GM19397 (cell line): ENCODE results near the gene EDN2.

Experiments
- ATAC-seq: cut with Tn5 transposase; IDR thresholded peaks from one replicate; pipeline ENCODE4 v1.9.1; 2021; ENCODE audit warnings: mild to moderate bottlenecking, moderate library complexity; ENCODE audit not compliant: unreplicated experiment

The EDN2 gene

DNA sequence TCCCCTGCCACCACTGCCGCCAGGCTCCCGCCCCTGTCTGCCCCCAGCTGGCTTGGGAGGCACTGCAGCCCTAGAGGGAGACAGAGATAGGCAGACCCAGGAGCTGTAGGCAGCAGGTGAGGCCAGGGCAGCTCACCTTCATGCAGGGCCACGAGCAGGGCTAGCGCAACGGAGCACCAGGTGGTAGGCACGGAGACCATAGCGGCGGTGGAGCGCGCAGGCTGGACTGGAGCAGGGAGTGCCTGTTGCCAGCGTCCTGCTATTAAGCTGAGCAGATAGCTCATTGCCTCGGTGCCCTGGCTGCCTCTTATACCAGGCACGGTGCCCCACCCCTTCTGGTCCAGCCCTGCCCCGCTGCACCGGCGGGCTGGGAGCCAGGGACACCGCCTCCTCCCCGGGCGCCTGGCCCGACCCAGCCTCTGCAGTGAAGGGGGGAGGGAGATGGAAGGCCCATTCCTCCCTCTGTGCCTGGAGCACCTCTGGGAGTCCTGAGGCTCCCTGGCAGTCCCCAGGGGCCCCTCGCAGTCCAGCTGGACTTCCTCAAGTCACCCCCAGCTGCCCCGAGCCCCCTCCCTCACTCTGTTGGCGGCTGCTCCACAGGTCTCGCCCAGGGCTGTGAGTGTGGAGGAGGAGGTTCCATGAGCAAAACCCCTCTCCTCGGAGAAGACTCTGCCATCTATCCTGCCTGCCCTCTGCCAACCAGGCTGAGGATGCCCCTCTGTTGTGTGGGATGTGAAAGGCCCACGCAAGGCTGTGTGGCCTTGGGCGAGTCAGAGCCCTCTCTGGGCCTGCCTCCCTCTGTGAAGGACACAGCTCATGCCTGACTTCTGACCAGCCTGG, at the start of gene EDN2:
EDN2 (minus strand) TSS at position 282 of the 840 bp plus-strand sequence; CDS start at position 200, 82 bp downstream.
- no peak for ATAC-seq

DNA sequence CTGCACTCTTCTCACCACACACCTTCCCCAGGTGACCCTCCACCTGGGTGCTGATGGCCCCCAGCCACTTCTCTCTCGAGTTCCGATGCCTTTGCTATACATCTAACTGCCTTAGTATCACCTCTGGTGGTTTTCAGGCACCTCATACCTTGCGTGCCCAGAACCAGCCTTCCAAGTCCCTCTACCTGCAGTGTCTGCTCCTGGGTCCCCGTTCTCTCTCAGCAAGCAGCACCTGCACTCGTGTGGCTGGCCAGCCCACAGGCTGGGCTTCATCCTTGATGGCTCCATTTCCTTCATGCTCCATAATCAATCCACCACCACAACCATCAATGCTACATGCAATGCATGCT, 49.2 kb upstream of the EDN2 start:
- ATAC-seq: no peak

DNA sequence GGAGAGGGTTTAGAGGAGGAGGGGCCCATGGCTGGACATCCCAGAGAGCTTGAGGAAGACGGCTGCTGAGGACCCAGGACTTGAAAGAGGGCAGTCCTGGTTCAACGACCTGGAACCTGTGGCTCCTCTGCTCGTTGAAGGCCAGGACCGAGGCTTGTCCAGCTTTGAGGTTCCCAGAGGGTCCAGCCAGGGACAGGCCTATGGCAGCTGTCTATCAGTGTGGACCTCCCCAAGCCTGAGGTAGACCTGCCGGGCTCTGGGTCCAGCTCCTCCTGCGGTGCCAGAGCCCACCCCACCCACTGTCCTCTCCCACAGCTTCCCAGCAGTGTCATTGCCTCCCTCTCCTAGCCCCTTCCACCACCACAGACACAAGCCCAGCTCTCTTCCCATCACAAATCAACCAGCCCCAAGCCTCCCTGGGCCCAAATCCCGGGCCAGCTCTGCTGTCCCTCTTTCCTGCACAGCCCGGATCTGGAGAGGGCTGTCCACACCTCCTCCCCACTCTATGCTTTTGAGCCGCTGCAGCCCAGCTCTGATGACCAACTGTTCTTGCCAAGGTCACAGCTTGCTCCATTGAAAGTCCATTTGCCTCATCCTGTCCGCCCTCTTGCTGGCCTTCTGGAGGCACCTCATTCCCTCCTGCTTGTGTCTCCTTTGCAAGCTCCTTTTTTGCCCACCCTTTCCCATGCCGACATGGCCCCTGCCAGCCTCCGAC, 48.7 kb upstream of the EDN2 start:
- ATAC-seq: no peak

DNA sequence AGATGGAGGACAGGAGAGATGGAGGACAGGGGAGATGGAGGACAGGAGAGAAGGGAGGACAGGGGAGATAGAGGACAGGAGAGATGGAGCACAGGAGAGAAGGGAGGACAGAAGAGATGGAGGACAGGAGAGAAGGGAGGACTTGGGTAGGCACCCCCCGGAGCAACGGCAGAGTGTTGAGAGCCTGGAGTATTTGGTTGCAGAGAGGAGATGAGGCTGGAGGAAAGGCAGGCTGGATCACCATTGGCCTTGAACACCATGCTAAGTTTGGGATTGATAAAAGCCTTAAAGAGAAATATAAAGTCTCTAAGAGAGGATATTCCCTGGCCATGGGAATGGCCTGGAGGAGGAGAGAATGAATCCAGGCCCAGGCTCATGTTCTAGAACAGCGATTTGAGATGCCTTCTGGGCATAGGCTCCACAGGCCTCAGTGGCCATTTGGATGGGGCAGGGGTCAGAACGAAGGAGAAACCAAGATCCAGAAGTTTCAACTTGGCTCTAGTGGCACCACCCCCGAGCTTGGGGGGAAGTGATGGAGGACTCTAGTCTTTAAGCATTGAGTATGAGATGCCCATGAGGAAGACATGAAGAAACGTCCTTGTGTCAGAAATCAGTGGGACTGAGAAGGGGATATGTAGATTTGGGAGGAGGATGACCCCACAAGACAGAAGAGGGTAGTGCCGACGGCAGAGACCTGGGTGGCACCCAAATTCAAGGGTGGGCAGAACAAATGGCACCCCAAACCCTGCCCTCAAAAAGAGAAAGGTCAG, 47.9 kb upstream of the EDN2 start:
- ATAC-seq: no peak

DNA sequence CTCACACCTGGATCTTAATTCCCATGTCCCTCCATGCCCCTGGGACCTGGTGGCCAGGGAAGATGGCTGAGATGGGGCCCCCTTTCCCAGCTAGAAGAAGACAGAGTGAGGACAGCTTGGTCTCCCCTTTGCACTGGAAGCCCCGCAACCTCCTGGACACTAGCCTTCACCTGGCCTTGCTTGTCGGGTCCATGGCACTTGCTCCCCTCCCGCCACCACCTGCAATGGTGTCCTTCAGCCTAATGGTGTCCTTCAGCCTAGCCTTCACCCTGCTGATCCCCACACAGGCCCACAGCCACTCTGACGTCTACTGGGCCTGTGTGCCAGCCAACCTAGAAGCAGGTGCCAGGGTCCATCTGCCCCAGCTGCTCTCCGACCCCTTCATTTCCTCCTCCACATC, 45.9 kb upstream of the EDN2 start:
- ATAC-seq: no peak

DNA sequence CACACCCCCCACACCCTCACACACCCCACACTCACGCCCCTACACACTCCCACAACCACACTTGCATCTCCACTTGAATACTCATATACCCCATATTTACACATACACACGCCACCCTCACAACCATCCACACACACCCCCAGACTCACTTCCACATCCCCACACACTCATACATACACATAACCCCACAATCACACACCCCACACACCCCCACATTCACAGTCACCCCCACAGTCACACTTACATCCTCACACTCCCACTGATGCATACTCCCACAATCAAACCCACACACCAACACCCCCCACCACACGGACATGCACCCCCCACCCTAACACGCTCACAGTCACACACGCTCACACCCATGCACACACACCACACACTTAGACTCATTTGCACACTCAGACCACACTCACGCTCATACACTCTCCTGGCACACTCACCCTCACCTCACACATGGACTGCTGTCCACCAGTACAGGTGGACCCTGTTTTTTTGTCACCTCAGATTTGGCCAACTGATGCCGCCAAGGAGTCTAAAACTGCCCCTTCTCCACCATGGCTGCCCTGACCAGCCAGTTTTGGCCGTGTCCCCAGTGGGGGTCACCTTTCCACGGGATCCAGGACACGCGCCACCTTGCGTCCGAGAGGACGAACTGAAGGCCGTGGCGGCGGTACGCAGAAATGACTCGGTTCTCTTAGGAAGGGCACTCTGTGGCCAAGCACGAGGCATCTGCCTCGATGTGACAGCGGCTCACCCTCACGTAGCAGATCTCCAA, 45.3 kb upstream of the EDN2 start:
- no peak for ATAC-seq

DNA sequence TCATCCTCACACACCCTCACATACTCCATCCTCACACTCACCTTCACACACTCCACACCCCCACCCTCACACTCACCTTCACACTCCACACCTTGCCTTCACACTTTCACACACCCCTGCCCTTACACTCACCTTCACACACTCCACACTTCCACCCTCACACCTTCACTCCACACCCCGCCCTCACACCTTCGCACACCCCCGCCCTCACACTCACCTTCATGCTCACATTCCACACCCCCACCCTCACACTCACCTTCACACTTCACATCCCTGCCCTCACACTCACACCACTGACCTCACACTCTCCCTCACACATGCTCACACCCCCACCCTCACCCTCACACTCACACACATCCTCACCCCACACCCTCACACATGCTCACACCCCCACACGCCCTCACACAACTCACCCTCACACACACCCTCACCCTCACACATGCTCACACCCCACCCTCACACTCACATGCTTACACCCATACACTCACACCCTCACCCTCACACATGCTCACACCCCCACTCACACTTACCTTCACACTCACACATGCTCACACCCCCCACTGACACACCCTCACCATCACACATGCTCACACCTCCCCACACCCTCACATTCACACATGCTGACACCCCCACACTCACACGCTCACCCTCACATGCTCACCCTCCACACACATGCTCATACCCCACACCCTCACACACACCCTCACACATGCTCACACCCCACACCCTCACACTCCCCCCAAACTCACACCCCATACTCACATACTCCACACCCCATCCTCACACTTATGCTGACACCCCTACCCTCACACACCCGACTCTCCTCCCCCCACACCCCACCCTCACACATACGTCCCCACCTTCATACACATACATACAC, 44.5 kb upstream of the EDN2 start:
- no peak for ATAC-seq

DNA sequence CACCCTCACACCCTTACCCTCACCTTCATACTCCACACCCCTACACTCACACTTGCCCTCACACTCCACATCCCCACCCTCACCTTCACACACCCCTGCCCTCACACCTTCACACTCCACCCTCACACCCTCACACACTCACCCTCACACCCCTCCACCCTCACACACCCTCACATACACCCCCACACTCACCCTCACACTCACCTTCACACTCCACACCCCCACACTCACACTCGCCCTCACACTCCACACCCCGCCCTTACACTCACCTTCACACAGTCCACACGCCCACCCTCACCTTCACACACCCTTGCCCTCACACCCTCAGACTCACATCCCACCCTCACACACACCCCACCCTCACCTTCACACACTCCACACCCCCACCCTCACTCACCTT, 43.6 kb upstream of the EDN2 start:
- ATAC-seq: no peak

DNA sequence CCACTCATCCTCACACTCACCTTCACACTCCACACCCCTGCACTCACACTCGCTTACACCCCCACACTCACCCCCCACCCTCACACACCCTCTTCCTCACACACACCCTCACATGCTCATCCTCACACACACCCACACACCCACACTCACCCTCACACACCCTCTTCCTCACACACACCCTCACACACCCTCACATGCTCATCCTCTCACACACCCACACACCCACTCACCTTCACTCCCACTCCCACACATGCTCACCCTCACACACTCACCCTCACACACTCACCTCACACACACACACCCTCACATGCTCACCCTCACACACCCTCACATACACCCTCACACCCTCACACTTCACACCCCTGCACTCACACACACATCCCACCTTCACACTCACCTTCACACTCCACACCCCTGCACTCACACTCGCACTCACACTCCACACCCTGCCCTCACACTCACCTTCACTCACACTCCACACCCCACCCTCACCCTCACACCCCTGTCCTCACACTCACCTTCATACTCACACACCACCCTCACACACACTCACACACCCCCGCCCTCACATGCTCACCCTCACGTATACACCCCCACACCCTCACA, 42.6 kb upstream of the EDN2 start:
- no peak for ATAC-seq

DNA sequence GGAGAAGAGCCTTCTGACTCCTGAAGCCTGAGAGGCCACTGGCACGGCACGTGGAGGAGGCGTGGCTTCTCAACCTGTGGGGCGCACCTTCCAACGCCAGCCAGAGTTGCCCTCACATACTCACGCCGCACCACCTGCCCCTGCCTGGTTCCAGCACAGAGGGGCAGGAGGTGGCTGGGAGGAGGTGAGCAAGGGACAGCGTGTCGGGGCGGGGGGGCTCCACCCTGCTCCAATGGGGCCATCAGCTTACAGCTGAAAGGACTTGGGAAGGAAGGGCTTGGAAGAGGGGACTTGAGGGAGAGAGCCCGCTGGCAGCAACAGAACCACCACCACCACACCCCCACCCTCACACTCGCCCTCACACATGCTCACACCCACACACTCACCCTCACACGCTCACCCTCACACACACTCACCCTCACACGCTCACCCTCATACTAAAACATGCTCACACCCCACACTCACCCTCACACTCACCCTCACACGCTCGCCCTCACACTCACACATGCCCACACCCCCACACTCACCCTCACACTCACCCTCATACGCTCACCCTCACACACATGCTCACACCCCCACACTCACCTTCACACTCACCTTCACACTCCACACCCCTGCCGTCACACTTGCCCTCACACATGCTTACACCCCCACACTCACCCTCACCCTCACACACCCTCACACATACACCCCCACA, 41.6 kb upstream of the EDN2 start:
- no peak for ATAC-seq

DNA sequence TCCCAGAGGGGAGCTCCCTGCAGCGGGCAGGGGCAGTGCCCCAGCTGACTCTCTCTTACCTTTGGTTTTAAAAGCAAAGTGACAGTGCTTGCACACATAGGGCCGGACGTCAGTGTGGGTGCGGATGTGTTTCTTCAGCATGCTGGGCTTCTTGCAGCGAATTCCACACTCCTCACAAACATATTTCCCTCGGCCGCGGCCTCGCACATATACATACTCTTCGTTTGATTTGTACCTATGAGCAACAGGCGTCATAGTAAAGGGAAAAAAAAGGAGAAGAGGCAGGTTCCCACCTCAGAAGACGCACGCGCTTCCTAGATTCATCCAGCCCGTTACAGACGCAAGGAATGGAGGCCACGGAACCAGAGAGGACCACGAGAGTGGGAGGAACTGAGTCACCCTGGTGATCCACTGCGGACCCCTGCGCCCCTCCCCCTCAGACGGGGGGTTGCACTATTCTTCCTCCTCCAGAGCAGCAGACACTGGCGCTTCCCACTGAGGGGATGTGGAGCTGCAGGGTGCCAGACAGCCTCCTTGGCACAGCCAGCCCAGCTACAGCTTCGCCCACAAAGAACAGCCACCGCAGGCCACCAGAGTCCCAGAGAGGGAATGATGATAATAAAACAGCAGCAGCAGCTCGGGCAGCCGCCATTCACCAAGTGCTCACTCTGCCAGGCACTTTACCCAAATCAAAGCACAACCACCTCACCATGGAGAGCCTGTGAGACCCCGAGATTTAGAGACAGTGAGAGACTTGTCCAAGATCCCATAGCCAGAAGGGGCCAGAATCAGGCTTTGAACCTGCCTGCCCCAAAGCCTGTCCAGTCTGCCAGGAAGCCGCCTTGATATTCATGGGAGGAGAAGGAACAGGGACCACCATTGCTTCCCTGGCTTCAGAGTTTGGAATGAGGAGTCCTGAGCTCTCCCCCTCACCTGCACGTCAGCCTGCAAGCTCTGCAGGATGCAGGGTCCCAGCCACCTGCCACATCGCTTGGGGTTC, 40.5 kb upstream of the EDN2 start:
- ATAC-seq: no peak

DNA sequence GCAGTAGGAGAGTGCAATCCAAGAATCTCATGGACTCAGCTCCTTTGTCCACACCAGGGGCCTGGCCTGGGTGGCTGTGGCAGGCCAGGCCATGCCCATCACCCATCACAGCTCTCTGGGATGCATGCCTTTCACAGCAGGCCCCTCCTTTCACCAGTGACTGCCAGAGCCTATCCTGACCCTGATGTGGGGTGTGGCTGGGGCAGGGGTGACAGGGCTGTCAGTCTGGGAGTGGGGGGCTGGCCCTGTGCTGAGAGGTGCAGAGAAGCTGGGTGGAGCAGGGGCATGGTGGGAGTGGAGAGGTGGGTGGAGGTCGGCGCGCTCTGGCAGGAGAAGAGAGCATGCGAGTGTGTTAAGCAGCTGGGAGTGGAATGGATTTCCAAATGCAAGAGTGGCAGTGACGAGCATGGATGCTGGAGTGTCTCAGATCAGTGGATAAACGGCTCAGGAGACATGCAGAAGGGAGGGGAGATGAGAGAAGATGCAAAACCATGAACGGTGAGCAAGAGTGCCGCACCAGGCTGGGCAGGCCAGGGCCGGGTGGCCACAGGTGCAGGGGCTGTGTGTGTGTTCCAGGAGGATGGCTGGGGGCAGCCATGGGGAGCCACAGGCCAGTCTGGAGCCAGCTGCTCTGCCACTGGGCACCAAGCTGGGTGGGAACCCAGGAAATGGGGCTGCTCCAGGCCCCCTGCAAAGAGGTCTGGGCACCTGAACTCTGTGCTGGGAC, 39.6 kb upstream of the EDN2 start:
- ATAC-seq: no peak

DNA sequence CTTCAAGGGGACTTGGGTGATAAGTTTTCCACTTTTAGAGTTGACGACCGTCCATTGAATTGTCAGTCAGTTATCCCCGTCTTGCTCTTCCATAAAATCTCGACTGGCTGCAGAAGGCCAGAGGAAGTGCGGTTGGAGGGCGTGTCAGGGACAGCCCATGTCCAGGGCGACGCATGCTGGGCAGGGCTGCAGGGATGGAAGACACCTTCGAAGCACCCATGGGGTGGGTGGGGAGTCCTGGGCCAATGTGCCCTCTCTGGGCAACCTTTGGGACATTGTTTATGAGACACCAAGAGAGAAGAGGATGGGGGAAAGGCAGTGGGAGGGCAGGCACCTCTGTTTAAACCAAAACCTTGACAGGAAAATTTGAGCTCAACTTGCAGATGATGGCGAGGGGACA, 38.6 kb upstream of the EDN2 start:
- no peak for ATAC-seq

DNA sequence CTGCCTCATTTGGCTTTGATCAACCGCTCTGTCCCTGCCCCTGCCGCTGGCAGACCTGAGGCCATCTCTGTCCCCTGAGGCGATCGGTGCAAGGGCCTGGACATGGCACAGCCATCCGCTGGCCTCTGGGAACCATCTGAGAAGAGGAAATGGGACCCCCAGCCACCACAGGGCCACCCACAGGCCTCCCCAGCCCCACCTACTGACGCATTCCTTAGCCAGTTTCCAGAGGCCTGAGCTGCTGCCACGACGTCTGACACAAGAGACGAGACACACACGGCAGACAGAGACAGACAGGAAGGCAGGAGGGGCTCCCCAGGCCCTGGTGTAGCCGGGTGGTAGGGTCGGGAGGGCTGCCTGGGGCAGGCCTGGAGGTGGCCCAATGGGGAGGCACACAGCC, 37.3 kb upstream of the EDN2 start:
- ATAC-seq: no peak

DNA sequence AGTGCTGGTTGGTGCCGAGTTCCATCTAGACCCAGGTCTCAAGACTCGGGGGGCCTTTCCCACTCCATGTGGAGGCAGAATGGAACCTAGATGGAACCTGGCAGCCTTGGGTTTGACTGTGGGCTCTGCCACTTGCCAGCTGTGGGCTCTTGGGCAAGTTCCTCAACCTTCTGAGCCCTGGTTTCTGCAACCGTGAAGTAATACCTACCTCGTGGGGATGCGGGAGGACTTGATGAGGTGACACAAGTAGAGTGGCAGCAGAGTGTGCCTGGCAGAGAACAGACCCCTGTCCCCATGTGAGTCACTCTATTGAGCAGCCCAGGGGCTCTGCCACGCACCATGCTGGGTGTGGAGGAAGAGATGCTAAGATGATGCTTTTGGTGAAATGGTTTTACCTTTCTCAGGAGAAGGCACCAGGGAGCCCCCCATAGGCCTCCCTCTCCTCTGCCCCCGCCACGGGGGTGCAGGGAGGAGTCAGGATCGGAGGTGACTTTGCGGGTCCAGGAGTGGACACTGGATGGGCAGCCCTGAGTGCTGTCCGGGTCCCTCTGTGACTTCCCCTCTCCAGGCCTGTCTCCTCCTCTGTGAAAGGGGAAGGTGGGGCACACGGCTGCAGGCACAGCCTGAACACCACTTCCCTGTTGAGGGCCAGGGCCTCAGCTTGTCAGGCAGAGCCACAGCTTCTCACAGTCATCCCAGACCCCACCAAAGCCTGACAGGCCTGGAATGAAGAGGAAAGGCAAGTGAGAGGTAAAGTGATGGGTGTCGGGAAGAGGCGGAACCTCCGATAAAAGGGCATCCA, 36.7 kb upstream of the EDN2 start:
- no peak for ATAC-seq

DNA sequence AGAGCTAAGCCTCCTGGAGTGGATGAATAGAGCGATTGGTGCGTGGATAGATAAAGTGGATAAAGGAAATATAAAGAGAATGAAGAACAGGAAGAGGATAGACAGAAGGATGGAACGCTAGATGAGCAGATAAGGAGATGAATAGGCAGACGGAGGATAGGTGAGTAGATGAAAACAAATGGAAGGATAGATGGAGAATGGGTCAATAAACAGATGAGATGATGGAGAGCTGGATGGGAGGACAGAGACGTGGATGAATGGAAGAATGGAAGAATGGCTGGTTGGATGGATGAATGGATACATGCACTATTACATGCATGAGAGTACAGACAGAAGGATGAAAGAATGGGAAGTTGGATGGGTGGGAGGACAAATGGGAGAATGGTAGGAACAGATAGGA, 35.2 kb upstream of the EDN2 start:
- no peak for ATAC-seq
